Measurements from ENCODE around the gene BMPR1A. TPM values are rescaled to one million over a fixed set of nuclear protein-coding genes. Genes with fewer than 3 reads are reported as not detected.
"Not testable (repeated sequence)": the region's sequence is repeated elsewhere in the genome, so short reads cannot be mapped to it uniquely, and the experiment has no call there.

Gene BMPR1A
- total RNA-seq, 1 experiment from 2014 or later: 63.2 TPM

- no peaks in the 10 kb centered on the region for H3K4me1 Mint-ChIP-seq (ENCODE audit: low read depth, unreplicated experiment)
- H3K36me3 Mint-ChIP-seq (ENCODE audit: insufficient read depth, unreplicated experiment): no peaks in the 10 kb centered on the region
- no peak overlapping the region for H3K27ac Mint-ChIP-seq (ENCODE audit: unreplicated experiment)
- TF ChIP-seq, protein P1, sequence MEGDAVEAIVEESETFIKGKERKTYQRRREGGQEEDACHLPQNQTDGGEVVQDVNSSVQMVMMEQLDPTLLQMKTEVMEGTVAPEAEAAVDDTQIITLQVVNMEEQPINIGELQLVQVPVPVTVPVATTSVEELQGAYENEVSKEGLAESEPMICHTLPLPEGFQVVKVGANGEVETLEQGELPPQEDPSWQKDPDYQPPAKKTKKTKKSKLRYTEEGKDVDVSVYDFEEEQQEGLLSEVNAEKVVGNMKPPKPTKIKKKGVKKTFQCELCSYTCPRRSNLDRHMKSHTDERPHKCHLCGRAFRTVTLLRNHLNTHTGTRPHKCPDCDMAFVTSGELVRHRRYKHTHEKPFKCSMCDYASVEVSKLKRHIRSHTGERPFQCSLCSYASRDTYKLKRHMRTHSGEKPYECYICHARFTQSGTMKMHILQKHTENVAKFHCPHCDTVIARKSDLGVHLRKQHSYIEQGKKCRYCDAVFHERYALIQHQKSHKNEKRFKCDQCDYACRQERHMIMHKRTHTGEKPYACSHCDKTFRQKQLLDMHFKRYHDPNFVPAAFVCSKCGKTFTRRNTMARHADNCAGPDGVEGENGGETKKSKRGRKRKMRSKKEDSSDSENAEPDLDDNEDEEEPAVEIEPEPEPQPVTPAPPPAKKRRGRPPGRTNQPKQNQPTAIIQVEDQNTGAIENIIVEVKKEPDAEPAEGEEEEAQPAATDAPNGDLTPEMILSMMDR (IDR thresholded peaks at IDR 0.05; ENCODE audit: insufficient read depth in 1 of 2, low read depth in 1 of 2, low read length in 1 of 2, severe bottlenecking in 1 of 2, unreplicated experiment in 1 of 2): no peak
- H3K27me3 ChIP-seq (replicated peaks; ENCODE audit: control insufficient read depth, insufficient read depth, low read length): no peaks in the 10 kb centered on the region
- H3K9me3 ChIP-seq: no peaks in the 10 kb centered on the region
- ChIA-PET POLR2A (interaction anchor here (0.7 kb wide), 1 partner anchor 144 kb away, joined by 3 read pairs; no protein-coding TSS in a partner anchor), CTCF (no interaction called here)
- no peaks in the 10 kb centered on the region for H3K27me3 Mint-ChIP-seq (ENCODE audit: insufficient read depth, unreplicated experiment)
- H3K4me3 Mint-ChIP-seq (ENCODE audit: unreplicated experiment): no peak overlapping the region
- intact Hi-C loops (cut with micrococcal nuclease; ENCODE audit: unreplicated experiment): no loop called here
- BruUV-seq (replicated peaks): no TSS peak
- H3K9me3 Mint-ChIP-seq (ENCODE audit: unreplicated experiment): no peaks in the 10 kb centered on the region
- no peak overlapping the region for H3K4me3 ChIP-seq (ENCODE audit: low read depth, low read length)
- no peak for DNase-seq
- no peaks in the 10 kb centered on the region for H3K4me1 ChIP-seq
- H3K36me3 ChIP-seq (ENCODE audit: control insufficient read depth, insufficient read depth, low read length): no peaks in the 10 kb centered on the region
Measured at GRCh38 chr10:86733260-86733671, 23.2 kb upstream of the BMPR1A start.

DNA sequence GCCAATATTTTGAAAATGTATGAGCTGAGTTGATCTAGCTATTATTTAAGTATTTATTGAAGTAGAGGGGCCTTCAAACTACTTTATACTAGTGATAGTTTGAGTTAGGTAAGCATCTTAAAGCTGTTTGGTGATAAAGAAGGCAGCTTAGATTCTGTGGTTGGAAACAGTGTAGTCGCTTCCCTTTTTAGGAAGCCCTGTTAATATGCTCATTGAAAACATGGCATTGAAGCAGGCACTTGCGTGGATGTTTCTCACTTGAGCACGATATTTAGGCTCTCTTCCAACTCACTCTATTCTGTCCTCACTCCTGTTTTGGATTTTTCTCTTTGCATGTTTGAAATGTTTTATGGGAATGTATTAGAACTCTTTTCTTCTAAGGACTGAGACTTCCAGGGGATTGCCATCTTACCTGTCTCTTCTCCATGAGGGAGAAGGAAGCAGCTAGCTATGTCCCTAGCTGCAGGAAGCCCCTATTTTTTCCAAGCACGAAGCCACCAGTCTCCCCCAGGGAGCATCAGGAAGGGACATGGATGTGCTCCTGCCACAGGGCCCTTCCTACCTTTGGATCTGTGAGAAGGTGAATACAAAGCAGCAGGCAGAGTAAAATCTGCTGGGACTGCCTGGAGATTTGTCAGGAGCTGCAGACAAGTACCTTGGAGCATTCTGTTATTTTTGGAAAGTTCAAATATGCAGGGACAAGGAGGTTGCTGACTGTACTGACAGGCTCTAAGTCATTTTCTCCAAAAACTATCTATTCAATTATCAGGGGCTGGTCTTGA, 22.0 kb upstream of the BMPR1A start:
- no peaks in the 10 kb centered on the region for H3K4me1 Mint-ChIP-seq (ENCODE audit: low read depth, unreplicated experiment)
- DNase-seq: no peak
- H3K27ac Mint-ChIP-seq (ENCODE audit: unreplicated experiment): no peak overlapping the region
- H3K27me3 Mint-ChIP-seq (ENCODE audit: insufficient read depth, unreplicated experiment): no peaks in the 10 kb centered on the region
- BruUV-seq (replicated peaks): no TSS peak
- Histone ChIP-seq H3K4me3 (ENCODE audit: low read depth, low read length) (no peak overlapping the region), H3K9me3 (no peaks in the 10 kb centered on the region), H3K27me3 (replicated peaks; ENCODE audit: control insufficient read depth, insufficient read depth, low read length) (no peaks in the 10 kb centered on the region), H3K4me1 (no peaks in the 10 kb centered on the region), H3K36me3 (ENCODE audit: control insufficient read depth, insufficient read depth, low read length) (no peaks in the 10 kb centered on the region)
- no peak overlapping the region for H3K4me3 Mint-ChIP-seq (ENCODE audit: unreplicated experiment)
- TF ChIP-seq, protein P1 (IDR thresholded peaks at IDR 0.05; ENCODE audit: insufficient read depth in 1 of 2, low read depth in 1 of 2, low read length in 1 of 2, severe bottlenecking in 1 of 2, unreplicated experiment in 1 of 2): no peak
- no peaks in the 10 kb centered on the region for H3K36me3 Mint-ChIP-seq (ENCODE audit: insufficient read depth, unreplicated experiment)
- CTCF ChIA-PET: no interaction called here
- intact Hi-C loops (cut with micrococcal nuclease; ENCODE audit: unreplicated experiment): no loop called here
- POLR2A ChIA-PET: interaction anchor here (0.5 kb wide), 1 partner anchor 153 kb away, joined by 5 read pairs; no protein-coding TSS in a partner anchor
- no peaks in the 10 kb centered on the region for H3K9me3 Mint-ChIP-seq (ENCODE audit: unreplicated experiment)

GRCh38 chr10:86735278-86735677, 21.1 kb upstream of the BMPR1A start:
- CTCF ChIA-PET; intact Hi-C loops (cut with micrococcal nuclease; ENCODE audit: unreplicated experiment); H3K4me3 Mint-ChIP-seq (ENCODE audit: unreplicated experiment): not testable (repeated sequence)

More at GRCh38 chr10:86735278-86735677, 21.1 kb upstream of the BMPR1A start:
- H3K9me3 ChIP-seq; POLR2A ChIA-PET; H3K4me3 ChIP-seq (ENCODE audit: low read depth, low read length); BruUV-seq (replicated peaks); H3K9me3 Mint-ChIP-seq (ENCODE audit: unreplicated experiment); H3K4me1 ChIP-seq; DNase-seq; H3K27me3 Mint-ChIP-seq (ENCODE audit: insufficient read depth, unreplicated experiment); H3K36me3 ChIP-seq (ENCODE audit: control insufficient read depth, insufficient read depth, low read length); H3K27me3 ChIP-seq (replicated peaks; ENCODE audit: control insufficient read depth, insufficient read depth, low read length); H3K4me1 Mint-ChIP-seq (ENCODE audit: low read depth, unreplicated experiment); H3K36me3 Mint-ChIP-seq (ENCODE audit: insufficient read depth, unreplicated experiment); H3K27ac Mint-ChIP-seq (ENCODE audit: unreplicated experiment): not testable (repeated sequence)

Measured in Caco-2 (cell line).